Ectodermal cell (in vitro differentiated cells): Measurements from ENCODE around the gene S100A9.

Source experiments
- H3K27ac ChIP-seq: 2 replicates; pipeline ENCODE4 v1.7.0; 2013; ENCODE audit warnings: mild to moderate bottlenecking, low read depth, low read length; ENCODE audit not compliant: insufficient read depth, poor library complexity, severe bottlenecking
- H3K27me3 ChIP-seq: 2 replicates; pipeline ENCODE4 v1.7.0; 2013; ENCODE audit warnings: mild to moderate bottlenecking, low read length; ENCODE audit not compliant: insufficient read depth, control insufficient read depth, poor library complexity, severe bottlenecking
- H3K36me3 ChIP-seq: one replicate; pipeline ENCODE4 v1.7.0; 2013; ENCODE audit warnings: low read length; ENCODE audit not compliant: control insufficient read depth, insufficient read depth
- H3K4me1 ChIP-seq: one replicate; pipeline ENCODE4 v1.7.0; 2013; ENCODE audit warnings: low read length; ENCODE audit not compliant: control insufficient read depth, insufficient read depth
- H3K4me3 ChIP-seq: 2 replicates; pipeline ENCODE4 v1.7.0; 2013; ENCODE audit warnings: low read depth, low read length, control low read depth; ENCODE audit not compliant: insufficient read depth
- H3K9me3 ChIP-seq: 2 replicates; pipeline ENCODE4 v1.7.0; 2013; ENCODE audit warnings: mild to moderate bottlenecking, low read length, moderate library complexity; ENCODE audit not compliant: control insufficient read depth
- WGBS, 2 experiments: methylation state at CpG; one replicate each; pipeline ENCODE4 v1.1.7; 2013; ENCODE audit warnings: missing lambda C conversion rate in 2 of 2; 5-methylcytosine and 5-hydroxymethylcytosine counted together

S100A9 gene

GRCh38 chr1:153397051-153397923 is 39.6 kb downstream of the S100A9 start:
- Histone ChIP-seq H3K27ac (no peak overlapping the region), H3K27me3 (no peaks in the 10 kb centered on the region), H3K4me3 (no peak overlapping the region), H3K9me3 (no peaks in the 10 kb centered on the region), H3K4me1 (no peaks in the 10 kb centered on the region), H3K36me3 (no peaks in the 10 kb centered on the region)
- 92 to 93% methylated on average over 19 of the region's 19 CpGs for WGBS, 2 experiments

DNA sequence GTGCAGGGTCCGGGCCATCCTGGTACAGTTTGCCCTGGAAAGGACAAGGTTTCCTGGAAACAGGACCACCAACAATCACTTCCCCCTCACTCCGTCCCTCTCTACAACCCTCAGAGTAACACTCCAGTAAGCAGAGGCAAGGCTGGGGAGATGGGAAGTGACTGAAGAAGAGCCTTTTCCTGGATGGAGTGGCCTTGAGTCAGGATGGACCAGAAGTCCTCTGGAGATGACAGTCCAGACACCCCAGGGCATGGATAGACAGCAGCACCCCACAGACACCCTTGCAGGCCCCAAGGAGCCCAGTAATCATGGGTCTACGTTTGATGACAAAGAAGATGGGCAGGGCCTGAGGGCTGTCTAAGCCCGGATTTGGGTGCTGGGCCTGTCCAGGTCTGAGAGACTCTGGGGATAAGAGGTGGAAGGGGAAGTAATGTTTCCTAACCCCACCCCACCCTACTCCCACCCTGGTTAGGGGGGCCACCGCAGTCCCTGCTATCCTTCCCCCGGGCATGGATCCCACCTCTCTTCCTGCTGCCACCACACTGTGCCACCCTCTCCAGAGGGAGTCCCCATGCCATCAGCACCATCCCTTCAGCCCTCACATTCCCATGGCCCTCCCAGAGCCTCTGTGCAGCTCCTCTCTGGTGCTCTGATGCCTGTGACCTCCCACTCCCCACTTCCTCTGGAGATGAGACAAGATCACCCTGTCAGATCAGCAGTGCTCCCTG is 40.4 kb downstream of the S100A9 start:
- no peaks in the 10 kb centered on the region for H3K27me3 ChIP-seq
- 86 to 88% methylated on average over 6 of the region's 6 CpGs for WGBS, 2 experiments
- H3K27ac ChIP-seq: no peak overlapping the region
- no peaks in the 10 kb centered on the region for H3K36me3 ChIP-seq
- H3K4me3 ChIP-seq: no peak overlapping the region
- no peaks in the 10 kb centered on the region for H3K4me1 ChIP-seq
- no peaks in the 10 kb centered on the region for H3K9me3 ChIP-seq

GRCh38 chr1:153399401-153400055 is 41.9 kb downstream of the S100A9 start:
- Histone ChIP-seq H3K9me3 (no peaks in the 10 kb centered on the region), H3K36me3 (no peaks in the 10 kb centered on the region), H3K4me3 (no peak overlapping the region), H3K27ac (no peak overlapping the region), H3K4me1 (no peaks in the 10 kb centered on the region), H3K27me3 (no peaks in the 10 kb centered on the region)
- WGBS, 2 experiments: 93 to 94% methylated on average over 7 of the region's 7 CpGs

GRCh38 chr1:153400244-153400643 is 42.6 kb downstream of the S100A9 start:
- WGBS, 2 experiments: 80 to 88% methylated on average over 5 of the region's 5 CpGs
- Histone ChIP-seq H3K27me3 (no peaks in the 10 kb centered on the region), H3K4me3 (no peak overlapping the region), H3K36me3 (no peaks in the 10 kb centered on the region), H3K9me3 (no peaks in the 10 kb centered on the region), H3K4me1 (no peaks in the 10 kb centered on the region), H3K27ac (no peak overlapping the region)

DNA sequence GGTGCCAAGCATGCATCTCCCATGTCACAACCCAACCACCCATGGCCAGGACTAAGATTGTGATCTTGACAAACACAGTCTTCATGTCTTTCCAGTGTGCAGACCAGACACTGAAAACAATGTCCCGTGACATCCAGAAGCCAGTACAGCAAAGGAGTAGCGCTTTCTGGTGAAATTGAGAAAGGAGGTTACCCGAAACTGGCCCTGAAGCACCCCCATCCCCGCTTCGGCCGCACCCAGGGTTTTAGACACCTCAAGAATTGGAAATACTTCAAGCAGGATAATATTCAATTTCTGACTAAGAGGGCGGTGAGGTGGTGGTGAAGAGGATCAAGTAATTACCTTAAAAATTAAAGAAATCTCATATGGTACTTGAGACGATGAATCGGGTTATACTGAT is 43.8 kb downstream of the S100A9 start:
- 96 to 97% methylated on average over 6 to 9 of the region's 9 CpGs for WGBS, 2 experiments
- no peaks in the 10 kb centered on the region for H3K9me3 ChIP-seq
- H3K27ac ChIP-seq: no peak overlapping the region
- H3K27me3 ChIP-seq: no peaks in the 10 kb centered on the region
- H3K4me1 ChIP-seq: no peaks in the 10 kb centered on the region
- H3K4me3 ChIP-seq: no peak overlapping the region
- H3K36me3 ChIP-seq: no peaks in the 10 kb centered on the region

DNA sequence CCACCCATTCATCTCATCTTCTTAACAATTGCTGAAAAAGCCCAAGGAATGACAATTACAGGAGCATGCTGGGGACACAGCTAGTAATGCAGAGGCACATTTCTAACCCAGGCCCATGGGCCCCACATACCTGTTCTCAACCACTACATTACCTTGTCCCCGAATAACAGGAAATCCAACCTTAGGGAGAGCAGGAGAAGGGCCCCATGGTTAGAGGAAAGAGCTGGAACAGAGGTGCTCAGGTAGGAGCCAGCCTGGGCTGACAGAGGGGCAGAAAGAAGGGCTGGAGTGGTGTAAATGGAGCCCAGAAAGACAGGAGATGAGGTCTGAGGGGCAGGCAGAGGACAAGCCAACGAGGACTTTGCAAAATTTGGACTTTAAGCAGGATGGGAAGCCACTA is 44.6 kb downstream of the S100A9 start:
- Histone ChIP-seq H3K27me3 (no peaks in the 10 kb centered on the region), H3K4me1 (no peaks in the 10 kb centered on the region), H3K9me3 (no peaks in the 10 kb centered on the region), H3K4me3 (no peak overlapping the region), H3K27ac (no peak overlapping the region), H3K36me3 (no peaks in the 10 kb centered on the region)
- 88 to 89% methylated on average over 2 of the region's 2 CpGs for WGBS, 2 experiments

GRCh38 chr1:153403421-153404085 is 45.9 kb downstream of the S100A9 start:
- Histone ChIP-seq H3K36me3 (no peaks in the 10 kb centered on the region), H3K27ac (no peak overlapping the region), H3K4me1 (no peaks in the 10 kb centered on the region), H3K4me3 (no peak overlapping the region), H3K27me3 (no peaks in the 10 kb centered on the region), H3K9me3 (no peaks in the 10 kb centered on the region)
- 90 to 93% methylated on average over 10 to 11 of the region's 11 CpGs for WGBS, 2 experiments

- WGBS, 2 experiments: 63 to 73% methylated on average over 7 of the region's 7 CpGs
These were observed 46.5 kb downstream of the S100A9 start for GRCh38 chr1:153404086-153404635.

GRCh38 chr1:153404768-153405167 is 47.1 kb downstream of the S100A9 start:
- H3K9me3 ChIP-seq: no peaks in the 10 kb centered on the region
- no peaks in the 10 kb centered on the region for H3K27me3 ChIP-seq
- H3K36me3 ChIP-seq: no peaks in the 10 kb centered on the region
- no peak overlapping the region for H3K27ac ChIP-seq
- H3K4me3 ChIP-seq: no peak overlapping the region
- WGBS, 2 experiments: 63 to 64% methylated on average over 15 of the region's 15 CpGs
- no peaks in the 10 kb centered on the region for H3K4me1 ChIP-seq

More at GRCh38 chr1:153404086-153404635, 46.5 kb downstream of the S100A9 start:
- no peaks in the 10 kb centered on the region for H3K36me3 ChIP-seq
- no peak overlapping the region for H3K27ac ChIP-seq
- no peaks in the 10 kb centered on the region for H3K4me1 ChIP-seq
- H3K9me3 ChIP-seq: no peaks in the 10 kb centered on the region
- H3K4me3 ChIP-seq: no peak overlapping the region
- no peaks in the 10 kb centered on the region for H3K27me3 ChIP-seq
